Gastrocnemius medialis (tissue), 4 donors: ENCODE data around the gene TMEM218. TPM values are rescaled to one million over a fixed set of nuclear protein-coding genes. Genes with fewer than 3 reads are reported as not detected.

Experiments used
- ATAC-seq, 2 donors: fragments of 150-250 bp; one replicate each; pipeline ENCODE4 v1.9.1; 2016
- DNase-seq, 2 donors: peaks; one replicate each; pipeline ENCODE4 v3.0.0-alpha.2; 2019
- H3K27ac ChIP-seq, 4 donors: fragments of 200-600 bp; sonication (generic); 1 replicate in 1 of 4; 2 replicates in 3 of 4; pipeline ENCODE4 v1.5.1; 2016 to 2018; ENCODE audit warnings: mild to moderate bottlenecking in 2 of 4, moderate library complexity in 1 of 4
- H3K27me3 ChIP-seq, 3 donors: fragments of 200-600 bp; sonication (generic) in 2 of 3; 1 replicate in 1 of 3; 2 replicates in 2 of 3; pipeline versions ENCODE4 v1.5.1 to v1.6.0; 2016 to 2019; ENCODE audit warnings: mild to moderate bottlenecking in 1 of 3, moderate library complexity in 1 of 3
- H3K36me3 ChIP-seq, 2 donors: fragments of 200-600 bp; sonication (generic) in 1 of 2; one replicate each; pipeline ENCODE4 v1.5.1; 2017 to 2018
- H3K4me1 ChIP-seq, 2 donors: fragments of 200-600 bp; sonication (generic) in 1 of 2; one replicate each; pipeline ENCODE4 v1.5.1; 2016 to 2017; ENCODE audit warnings: mild to moderate bottlenecking in 2 of 2
- H3K4me3 ChIP-seq, 4 donors: fragments of 200-600 bp; sonication (generic) in 3 of 4; 1 replicate in 1 of 4; 2 replicates in 3 of 4; pipeline ENCODE4 v1.5.1; 2016 to 2019; ENCODE audit warnings: mild to moderate bottlenecking in 2 of 4
- H3K9me3 ChIP-seq, 3 donors: fragments of 200-600 bp; sonication (generic) in 2 of 3; 1 replicate in 1 of 3; 2 replicates in 2 of 3; pipeline ENCODE4 v1.5.1; 2016 to 2019
- POLR2A ChIP-seq, 2 donors: fragments of 450-650 bp; IDR thresholded peaks; one replicate each; pipeline ENCODE4 v1.6.1; 2017; ENCODE audit warnings: antibody characterized with exemption in 2 of 2, mild to moderate bottlenecking in 2 of 2, moderate library complexity in 2 of 2
- in situ Hi-C, 4 donors: fragments of 200-750 bp; cut with MboI; loops; one replicate each; pipeline versions ENCODE4 v1.15.0 to v1.8.0; 2017; ENCODE audit warnings: low sequenced_read_pairs in 4 of 4
- intact Hi-C: fragments of 100-400 bp; cut with DNase I; formaldehyde crosslinking; loops from one replicate; pipeline ENCODE4 v1.15.1; 2023; ENCODE audit warnings: low total_unique reads
- total RNA-seq, 4 donors: library from RNA; depleted of rRNA; stranded (reverse); fragments of >200 nt; gene quantifications; one replicate each; pipeline versions ENCODE4 v1.1.0 to v1.2.3, GENCODE V29; 2016
- TF ChIP-seq, protein P1 (sequence below), 5 experiments: fragments of 450-650 bp in 3 of 5; fragments of 200-600 bp in 2 of 5; sonication (generic) in 2 of 5; IDR thresholded peaks in 4 of 5; conservative IDR thresholded peaks in 1 of 5; 1 replicate in 4 of 5; 2 replicates in 1 of 5; pipeline ENCODE4 v1.5.1; 2016 to 2019; ENCODE audit warnings: antibody characterized with exemption in 5 of 5, mild to moderate bottlenecking in 3 of 5, moderate library complexity in 3 of 5

Gene TMEM218
- 10 to 100 TPM in 1 of 4 donors, 1 to 10 TPM in 3; 6.3 to 11.2 (median 9.4) TPM for total RNA-seq

DNA sequence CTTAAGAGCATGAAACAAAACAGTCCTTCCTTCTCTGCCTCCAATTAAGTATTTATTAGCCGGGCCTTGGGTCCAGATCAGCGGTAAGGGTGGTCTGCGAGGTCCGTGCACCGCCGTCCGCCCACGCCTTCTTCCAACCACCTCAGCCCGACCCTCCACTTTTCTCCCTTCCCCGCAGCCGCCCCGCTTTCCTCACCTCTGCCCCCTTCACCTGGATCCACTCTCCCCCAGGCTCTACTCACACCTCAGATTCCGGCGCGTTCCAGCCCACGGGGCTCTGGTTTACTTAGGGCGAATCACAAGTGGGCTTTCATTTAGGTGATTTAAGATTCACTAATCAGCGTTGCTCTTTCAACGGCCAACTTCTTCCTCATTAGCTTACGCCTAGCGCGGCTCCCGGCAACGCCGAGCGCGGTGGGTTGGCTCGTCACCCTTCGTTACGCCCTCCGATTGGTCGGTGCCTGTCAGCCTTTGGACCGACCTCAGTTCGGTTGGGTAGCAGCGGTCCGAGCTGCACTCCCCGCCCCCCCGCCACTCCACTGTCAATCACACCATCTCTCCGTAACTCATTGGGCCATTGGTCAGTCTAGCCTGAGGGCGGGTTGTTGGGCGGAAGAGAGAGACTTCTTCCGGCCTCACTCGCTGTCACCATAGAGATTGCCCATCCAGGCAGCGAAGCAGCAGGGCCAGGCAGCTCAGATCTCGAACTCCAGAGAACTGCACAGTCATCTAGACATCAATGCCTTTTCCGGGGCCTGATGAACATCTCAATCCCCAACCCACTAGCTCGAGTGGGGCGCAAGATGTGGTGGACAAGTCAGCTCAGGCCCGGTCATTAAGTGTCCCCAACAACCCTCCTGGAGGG, at the start of gene TMEM218:
Gene TMEM218, minus strand, starts transcription at position 284 of the 865 bp plus-strand sequence. CDS start 9,385 bp downstream, outside the sequence.
- peak within 1 kb of the TSS; percentile 82 to 86 (median 84) for H3K27ac ChIP-seq
- DNase-seq (peak; percentile 99), ATAC-seq (peak; percentile 98 to 99)
- in situ Hi-C loops (loop anchor here in 2 of 4 donors (10.0 to 25.0 kb wide), 3 partner anchors 157 to 776 kb away; partner anchors contain the start of genes CCDC15 (in 2 of the 2), EI24 (in 1 of the 2) and HYLS1 (in 1 of the 2)), intact Hi-C loops (loop anchor here (1.0 to 5.0 kb wide), 5 partner anchors 13 to 438 kb away; partner anchors contain the start of genes CCDC15, PKNOX2, SIAE and SPA17)
- peaks cover 11 to 15% of the 10 kb centered on the region in 2 donors for H3K4me1 ChIP-seq
- no peaks in the 10 kb centered on the region for H3K9me3 ChIP-seq
- H3K36me3 ChIP-seq = no peaks in the 10 kb centered on the region
- H3K27me3 ChIP-seq = peaks cover 0 to 3% (median 0%) of the 10 kb centered on the region in 3 donors
- peak within 1 kb of the TSS; percentile 86 to 97 (median 92) for H3K4me3 ChIP-seq
- TF ChIP-seq, protein P1, sequence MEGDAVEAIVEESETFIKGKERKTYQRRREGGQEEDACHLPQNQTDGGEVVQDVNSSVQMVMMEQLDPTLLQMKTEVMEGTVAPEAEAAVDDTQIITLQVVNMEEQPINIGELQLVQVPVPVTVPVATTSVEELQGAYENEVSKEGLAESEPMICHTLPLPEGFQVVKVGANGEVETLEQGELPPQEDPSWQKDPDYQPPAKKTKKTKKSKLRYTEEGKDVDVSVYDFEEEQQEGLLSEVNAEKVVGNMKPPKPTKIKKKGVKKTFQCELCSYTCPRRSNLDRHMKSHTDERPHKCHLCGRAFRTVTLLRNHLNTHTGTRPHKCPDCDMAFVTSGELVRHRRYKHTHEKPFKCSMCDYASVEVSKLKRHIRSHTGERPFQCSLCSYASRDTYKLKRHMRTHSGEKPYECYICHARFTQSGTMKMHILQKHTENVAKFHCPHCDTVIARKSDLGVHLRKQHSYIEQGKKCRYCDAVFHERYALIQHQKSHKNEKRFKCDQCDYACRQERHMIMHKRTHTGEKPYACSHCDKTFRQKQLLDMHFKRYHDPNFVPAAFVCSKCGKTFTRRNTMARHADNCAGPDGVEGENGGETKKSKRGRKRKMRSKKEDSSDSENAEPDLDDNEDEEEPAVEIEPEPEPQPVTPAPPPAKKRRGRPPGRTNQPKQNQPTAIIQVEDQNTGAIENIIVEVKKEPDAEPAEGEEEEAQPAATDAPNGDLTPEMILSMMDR (IDR thresholded peaks at IDR 0.05 in 4 of 5, conservative IDR thresholded peaks at IDR 0.05 in 1 of 5) = no peak
- TF ChIP-seq POLR2A (IDR thresholded peaks at IDR 0.05) = no peak

DNA sequence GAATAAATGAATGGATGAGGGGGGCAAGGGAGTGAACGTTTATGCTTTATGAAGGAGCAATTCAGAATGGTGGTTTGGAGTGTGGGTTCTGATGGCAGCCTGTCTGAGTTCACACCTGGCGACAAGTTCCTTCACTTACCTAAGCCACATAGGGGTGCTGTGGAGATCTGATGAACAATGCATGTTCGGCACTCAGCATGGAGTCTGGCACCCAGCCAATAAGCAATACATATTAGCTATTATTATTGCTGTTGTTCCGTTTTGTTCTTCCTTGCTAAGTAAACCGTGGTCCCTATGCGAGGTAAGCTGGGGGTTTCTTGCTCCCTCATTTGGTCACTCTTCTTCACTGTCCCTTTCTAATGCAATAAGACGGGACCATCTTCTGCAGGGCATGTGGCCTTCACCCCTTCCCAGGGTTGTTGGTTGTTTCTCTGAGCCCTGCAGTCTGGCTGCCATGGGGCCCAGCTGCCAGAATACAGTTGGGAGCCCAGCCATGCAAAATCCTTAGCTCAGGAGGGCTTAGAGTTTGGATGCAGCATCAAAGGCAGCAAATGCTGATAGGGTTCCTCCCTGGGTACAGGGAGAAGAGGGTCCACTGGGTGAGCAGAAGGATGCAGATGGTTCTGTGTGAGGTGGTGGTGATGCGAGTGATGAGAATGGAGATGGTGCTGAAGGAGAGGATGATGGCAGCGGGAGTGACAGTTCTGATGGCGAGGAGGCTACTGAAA, 46.7 kb upstream of the TMEM218 start:
- H3K36me3 ChIP-seq = no peaks in the 10 kb centered on the region
- DNase-seq (no peak), ATAC-seq (no peak)
- no peak overlapping the region for H3K4me3 ChIP-seq
- in situ Hi-C loops (no loop called here), intact Hi-C loops (no loop called here)
- H3K9me3 ChIP-seq = no peaks in the 10 kb centered on the region
- H3K27me3 ChIP-seq = no peaks in the 10 kb centered on the region
- no peak for TF ChIP-seq POLR2A (IDR thresholded peaks at IDR 0.05)
- TF ChIP-seq, protein P1 (IDR thresholded peaks at IDR 0.05 in 4 of 5, conservative IDR thresholded peaks at IDR 0.05 in 1 of 5) = no peak
- no peaks in the 10 kb centered on the region for H3K4me1 ChIP-seq
- H3K27ac ChIP-seq = no peak overlapping the region

DNA sequence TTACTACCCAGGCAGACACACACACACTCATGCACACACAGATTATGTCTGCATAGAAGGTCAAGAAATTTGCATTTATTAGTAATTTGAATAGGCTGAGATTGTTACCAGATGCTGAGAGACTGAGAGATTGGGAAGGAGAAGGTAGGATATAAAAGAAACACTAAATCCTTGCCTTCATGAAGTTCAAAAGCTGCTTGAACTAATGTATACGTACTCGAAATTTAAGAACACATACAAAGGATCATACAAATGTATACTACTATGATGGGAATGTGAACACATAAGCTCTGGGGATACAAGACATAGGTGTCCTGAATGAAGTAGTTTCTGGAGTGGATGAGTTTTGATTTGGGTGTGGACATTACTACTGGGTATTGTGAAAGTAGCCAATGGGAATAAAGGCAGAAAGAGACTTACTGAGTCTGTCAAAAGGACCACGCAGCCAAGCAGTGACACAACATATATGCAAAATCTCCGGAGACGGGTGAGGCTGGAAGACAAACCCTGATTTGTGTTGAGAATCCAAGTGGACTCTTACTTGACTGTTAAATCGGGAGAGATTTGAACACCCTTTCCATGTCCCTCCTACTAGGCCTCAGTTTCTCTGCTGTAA, 45.8 kb upstream of the TMEM218 start:
- Histone ChIP-seq H3K4me3 (no peak overlapping the region), H3K9me3 (no peaks in the 10 kb centered on the region), H3K4me1 (no peaks in the 10 kb centered on the region), H3K27ac (no peak overlapping the region), H3K27me3 (no peaks in the 10 kb centered on the region), H3K36me3 (no peaks in the 10 kb centered on the region)
- DNase-seq (no peak), ATAC-seq (no peak)
- no peak for TF ChIP-seq POLR2A (IDR thresholded peaks at IDR 0.05)
- TF ChIP-seq, protein P1 (IDR thresholded peaks at IDR 0.05 in 4 of 5, conservative IDR thresholded peaks at IDR 0.05 in 1 of 5) = no peak
- intact Hi-C loops = no loop called here
- in situ Hi-C loops = no loop called here

DNA sequence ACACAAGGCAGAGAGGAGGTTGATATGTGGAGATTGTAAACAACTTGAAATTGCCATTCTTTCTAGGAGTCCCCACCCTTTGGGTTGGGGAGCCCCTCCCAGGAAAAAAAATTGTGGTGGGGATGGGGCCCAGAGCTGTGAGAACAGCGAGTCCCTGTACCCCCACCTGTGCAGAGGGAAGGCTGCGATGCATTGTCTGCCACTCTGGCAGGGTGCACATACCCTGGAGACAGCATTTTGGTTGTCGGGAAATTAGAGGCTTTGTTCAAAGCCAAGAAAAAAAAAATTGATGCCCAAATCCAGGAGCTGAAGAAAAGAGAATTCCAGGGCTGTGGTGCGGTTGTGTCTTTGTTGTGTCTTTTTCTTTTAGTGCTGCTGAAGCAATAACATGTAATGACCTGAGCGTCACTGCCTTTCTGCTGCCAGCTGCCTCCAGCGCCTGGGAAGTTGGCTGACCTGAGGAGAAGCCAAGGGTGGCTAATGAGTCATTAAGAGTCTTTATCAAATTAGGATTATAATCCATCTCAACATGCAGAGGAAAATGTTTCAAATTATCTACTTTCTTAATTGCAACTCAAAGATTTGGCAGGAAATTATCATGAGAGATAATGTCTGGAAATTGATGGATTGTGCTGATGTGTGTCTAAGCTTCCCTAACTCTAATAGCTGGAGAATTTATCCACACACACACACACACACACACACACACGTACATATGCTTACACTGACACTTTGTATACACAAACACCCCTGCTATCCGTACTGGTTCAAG, 45.1 kb upstream of the TMEM218 start:
- Histone ChIP-seq H3K27ac (no peak overlapping the region), H3K9me3 (no peaks in the 10 kb centered on the region), H3K4me3 (no peak overlapping the region), H3K4me1 (no peaks in the 10 kb centered on the region), H3K36me3 (no peaks in the 10 kb centered on the region), H3K27me3 (no peaks in the 10 kb centered on the region)
- TF ChIP-seq, protein P1 (IDR thresholded peaks at IDR 0.05 in 4 of 5, conservative IDR thresholded peaks at IDR 0.05 in 1 of 5) = no peak
- TF ChIP-seq POLR2A (IDR thresholded peaks at IDR 0.05) = no peak
- intact Hi-C loops (no loop called here), in situ Hi-C loops (no loop called here)
- no peak for ATAC-seq
- no peak for DNase-seq
